Caco-2 (cell line): ENCODE measurements around the gene ENHO. TPM values are rescaled to one million over a fixed set of nuclear protein-coding genes. Genes with fewer than 3 reads are reported as not detected.

Experiments
- BruUV-seq: library from RNA; stranded (reverse); fragments of 400-500 nt; replicated peaks from 2 replicates; lab custom pipeline; 2021; lab: Mats Ljungman, UMichigan
- CTCF ChIA-PET: fragments of 300-600 bp; sonication (Branson Sonifier 250); formaldehyde crosslinking; loops from one replicate; lab custom pipeline; 2022; ENCODE audit warnings: antibody characterized with exemption; lab: Charles Lee
- POLR2A ChIA-PET: fragments of 300-600 bp; sonication (Branson Sonifier 250); formaldehyde crosslinking; loops from one replicate; lab custom pipeline; 2022; ENCODE audit warnings: antibody characterized with exemption; lab: Charles Lee
- DNase-seq, 2 experiments: peaks; one replicate each; pipeline versions ENCODE4 v3.0.0 to v3.0.0-alpha.2; 2020 to 2022
- H3K27me3 ChIP-seq: replicated peaks from 2 replicates; pipeline ENCODE4 v1.6.0; 2011; ENCODE audit warnings: low read length; ENCODE audit not compliant: control insufficient read depth, insufficient read depth
- H3K36me3 ChIP-seq: 2 replicates; pipeline ENCODE4 v1.5.1; 2011; ENCODE audit warnings: low read length; ENCODE audit not compliant: control insufficient read depth, insufficient read depth
- H3K4me1 ChIP-seq: fragments of 250-450 bp; sonication (Bioruptor Pico); 2 replicates; pipeline ENCODE4 v1.5.1; 2020; ENCODE audit warnings: mild to moderate bottlenecking
- H3K4me3 ChIP-seq: 2 replicates; pipeline ENCODE4 v1.5.1; 2011; ENCODE audit warnings: low read depth, mild to moderate bottlenecking, control low read depth, low read length
- H3K9me3 ChIP-seq: fragments of 250-450 bp; sonication (Bioruptor Pico); 2 replicates; pipeline ENCODE4 v1.5.1; 2020; ENCODE audit warnings: mild to moderate bottlenecking, moderate library complexity
- H3K27ac Mint-ChIP-seq: one replicate; pipeline ENCODE4 v1.8.0; 2022; ENCODE audit warnings: mixed read lengths; ENCODE audit not compliant: unreplicated experiment
- H3K27me3 Mint-ChIP-seq: one replicate; pipeline ENCODE4 v1.8.0; 2022; ENCODE audit warnings: mixed read lengths; ENCODE audit not compliant: insufficient read depth, unreplicated experiment
- H3K36me3 Mint-ChIP-seq: one replicate; pipeline ENCODE4 v1.8.0; 2022; ENCODE audit warnings: mild to moderate bottlenecking, mixed read lengths; ENCODE audit not compliant: insufficient read depth, unreplicated experiment
- H3K4me1 Mint-ChIP-seq: one replicate; pipeline ENCODE4 v1.8.0; 2022; ENCODE audit warnings: low read depth, mixed read lengths; ENCODE audit not compliant: unreplicated experiment
- H3K4me3 Mint-ChIP-seq: one replicate; pipeline ENCODE4 v1.8.0; 2022; ENCODE audit warnings: mild to moderate bottlenecking, moderate library complexity, mixed read lengths; ENCODE audit not compliant: unreplicated experiment
- H3K9me3 Mint-ChIP-seq: one replicate; pipeline ENCODE4 v1.8.0; 2022; ENCODE audit warnings: mixed read lengths; ENCODE audit not compliant: unreplicated experiment
- intact Hi-C: fragments of 100-400 bp; cut with micrococcal nuclease; formaldehyde crosslinking; loops from one replicate; pipeline ENCODE4 v1.10.0; 2022; ENCODE audit not compliant: unreplicated experiment
- total RNA-seq: library from RNA; stranded (reverse); gene quantifications from 2 replicates; pipeline ENCODE4 v1.2.3, GENCODE V29; 2022
- TF ChIP-seq, protein P1 (sequence below), 2 experiments: fragments of 200-600 bp in 1 of 2; IDR thresholded peaks; 1 replicate in 1 of 2; 2 replicates in 1 of 2; pipeline versions ENCODE4 v1.5.1 to v1.8.0; 2011 to 2022; ENCODE audit warnings: antibody characterized with exemption in 1 of 2, control low read depth in 1 of 2, inconsistent platforms in 1 of 2, low read depth in 1 of 2, low read length in 1 of 2, mild to moderate bottlenecking in 1 of 2, moderate library complexity in 1 of 2; ENCODE audit not compliant: insufficient read depth in 1 of 2, severe bottlenecking in 1 of 2, unreplicated experiment in 1 of 2

ENHO gene
- total RNA-seq, 1 experiment from 2014 or later: 2.1 TPM

DNA sequence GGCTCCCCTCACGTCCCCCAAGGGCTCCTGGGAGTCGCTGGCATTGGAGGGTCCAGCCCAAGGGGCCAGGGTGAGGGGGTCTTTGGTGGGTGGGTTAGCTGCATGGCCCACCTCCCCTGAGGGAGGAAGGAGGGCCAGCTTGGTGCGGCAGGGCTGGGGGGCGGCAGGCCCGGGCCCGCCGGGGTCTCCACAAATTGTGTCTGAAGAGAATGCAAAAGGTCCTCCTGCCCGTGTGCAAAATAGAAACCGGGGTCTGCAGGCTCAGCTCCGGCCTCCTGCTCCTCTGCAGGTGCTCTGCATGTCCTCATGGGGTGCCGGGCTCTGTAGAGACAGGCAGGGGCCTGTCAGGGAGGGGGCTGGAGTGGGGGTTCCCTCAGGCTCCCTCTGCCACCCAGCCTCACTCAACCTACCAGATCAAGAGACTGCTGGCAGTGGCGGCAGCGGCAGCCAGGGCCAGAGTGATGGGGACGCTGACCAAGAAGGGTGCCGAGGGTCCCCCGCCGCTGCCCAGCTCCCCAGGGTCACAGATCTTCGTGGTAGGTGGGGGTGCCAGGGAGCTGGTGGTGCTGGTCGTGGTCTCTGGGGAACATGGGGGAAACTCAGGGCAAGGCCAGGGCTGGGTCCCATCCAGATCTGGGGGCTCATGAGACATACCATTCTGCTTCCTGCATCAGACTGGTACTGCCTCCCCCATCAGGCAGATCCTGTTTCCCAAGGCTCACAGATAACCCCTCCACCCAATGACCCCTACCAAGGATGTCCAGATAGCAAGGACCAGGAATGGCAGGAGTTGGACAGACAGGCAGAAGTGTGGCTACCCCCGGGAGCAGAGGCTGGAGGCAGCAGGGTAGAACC, 29.2 kb upstream of the ENHO start:
- no TSS peak for BruUV-seq
- Histone ChIP-seq H3K27me3 (no peaks in the 10 kb centered on the region; the same call in none of the 2 replicates), H3K9me3 (no peaks in the 10 kb centered on the region), H3K4me1 (no peaks in the 10 kb centered on the region), H3K4me3 (no peak overlapping the region), H3K36me3 (no peaks in the 10 kb centered on the region)
- no peaks in the 10 kb centered on the region for H3K36me3 Mint-ChIP-seq
- H3K4me3 Mint-ChIP-seq: no peak overlapping the region
- peaks cover 5% of the 10 kb centered on the region for H3K27me3 Mint-ChIP-seq
- H3K4me1 Mint-ChIP-seq: no peaks in the 10 kb centered on the region
- no peaks in the 10 kb centered on the region for H3K9me3 Mint-ChIP-seq
- POLR2A ChIA-PET: no interaction called here
- intact Hi-C loops: no loop called here
- TF ChIP-seq, protein P1, sequence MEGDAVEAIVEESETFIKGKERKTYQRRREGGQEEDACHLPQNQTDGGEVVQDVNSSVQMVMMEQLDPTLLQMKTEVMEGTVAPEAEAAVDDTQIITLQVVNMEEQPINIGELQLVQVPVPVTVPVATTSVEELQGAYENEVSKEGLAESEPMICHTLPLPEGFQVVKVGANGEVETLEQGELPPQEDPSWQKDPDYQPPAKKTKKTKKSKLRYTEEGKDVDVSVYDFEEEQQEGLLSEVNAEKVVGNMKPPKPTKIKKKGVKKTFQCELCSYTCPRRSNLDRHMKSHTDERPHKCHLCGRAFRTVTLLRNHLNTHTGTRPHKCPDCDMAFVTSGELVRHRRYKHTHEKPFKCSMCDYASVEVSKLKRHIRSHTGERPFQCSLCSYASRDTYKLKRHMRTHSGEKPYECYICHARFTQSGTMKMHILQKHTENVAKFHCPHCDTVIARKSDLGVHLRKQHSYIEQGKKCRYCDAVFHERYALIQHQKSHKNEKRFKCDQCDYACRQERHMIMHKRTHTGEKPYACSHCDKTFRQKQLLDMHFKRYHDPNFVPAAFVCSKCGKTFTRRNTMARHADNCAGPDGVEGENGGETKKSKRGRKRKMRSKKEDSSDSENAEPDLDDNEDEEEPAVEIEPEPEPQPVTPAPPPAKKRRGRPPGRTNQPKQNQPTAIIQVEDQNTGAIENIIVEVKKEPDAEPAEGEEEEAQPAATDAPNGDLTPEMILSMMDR (IDR thresholded peaks at IDR 0.05; ENCODE audit: insufficient read depth in 1 of 2, low read depth in 1 of 2, low read length in 1 of 2, severe bottlenecking in 1 of 2, unreplicated experiment in 1 of 2): no peak
- DNase-seq: peak in 1 of 2 experiments; percentile 21
- CTCF ChIA-PET: interaction anchor here (1.3 kb wide), 1 partner anchor 40 kb away, joined by 4 read pairs; no protein-coding TSS in a partner anchor
- no peak overlapping the region for H3K27ac Mint-ChIP-seq

DNA sequence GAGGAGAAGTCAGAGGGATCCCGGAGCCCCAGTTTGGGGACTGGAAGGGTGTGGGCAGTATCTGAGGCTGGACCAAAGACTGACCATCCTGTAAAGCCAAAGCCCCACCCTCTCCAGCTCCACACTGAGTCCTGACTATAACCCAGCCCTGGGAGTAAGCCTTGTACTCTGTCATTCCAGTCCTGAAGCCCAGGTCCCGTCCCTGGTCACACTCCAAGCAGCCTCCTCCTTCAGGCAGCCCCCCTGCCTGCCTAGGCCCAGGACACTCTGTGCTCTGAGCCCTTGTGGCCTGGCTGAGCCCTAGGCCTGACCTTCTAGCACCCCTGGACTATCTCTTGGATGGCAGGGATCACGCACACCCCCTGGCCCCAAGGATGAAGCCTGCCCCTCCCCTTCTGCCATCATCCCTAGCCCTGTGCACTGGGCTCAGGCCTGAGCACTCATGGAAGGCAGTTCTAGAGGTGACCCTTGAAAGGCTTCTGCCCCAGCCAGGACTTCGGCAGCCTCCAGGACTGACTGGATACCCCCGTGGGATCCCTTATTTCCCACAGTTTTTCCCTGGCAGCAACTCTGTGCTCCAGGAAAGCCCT, 28.0 kb upstream of the ENHO start:
- H3K27ac Mint-ChIP-seq: no peak overlapping the region
- peaks cover 5% of the 10 kb centered on the region for H3K27me3 Mint-ChIP-seq
- H3K36me3 ChIP-seq: no peaks in the 10 kb centered on the region
- H3K4me1 ChIP-seq: no peaks in the 10 kb centered on the region
- H3K4me3 Mint-ChIP-seq: no peak overlapping the region
- no peaks in the 10 kb centered on the region for H3K9me3 ChIP-seq
- CTCF ChIA-PET: no interaction called here
- intact Hi-C loops: no loop called here
- H3K36me3 Mint-ChIP-seq: no peaks in the 10 kb centered on the region
- no peak overlapping the region for H3K4me3 ChIP-seq
- peak in 1 of 2 experiments; percentile 35 for DNase-seq
- POLR2A ChIA-PET: no interaction called here
- H3K9me3 Mint-ChIP-seq: no peaks in the 10 kb centered on the region
- no peaks in the 10 kb centered on the region for H3K27me3 ChIP-seq
- no TSS peak for BruUV-seq
- H3K4me1 Mint-ChIP-seq: no peaks in the 10 kb centered on the region
- TF ChIP-seq, protein P1 (IDR thresholded peaks at IDR 0.05; ENCODE audit: insufficient read depth in 1 of 2, low read depth in 1 of 2, low read length in 1 of 2, severe bottlenecking in 1 of 2, unreplicated experiment in 1 of 2): no peak

DNA sequence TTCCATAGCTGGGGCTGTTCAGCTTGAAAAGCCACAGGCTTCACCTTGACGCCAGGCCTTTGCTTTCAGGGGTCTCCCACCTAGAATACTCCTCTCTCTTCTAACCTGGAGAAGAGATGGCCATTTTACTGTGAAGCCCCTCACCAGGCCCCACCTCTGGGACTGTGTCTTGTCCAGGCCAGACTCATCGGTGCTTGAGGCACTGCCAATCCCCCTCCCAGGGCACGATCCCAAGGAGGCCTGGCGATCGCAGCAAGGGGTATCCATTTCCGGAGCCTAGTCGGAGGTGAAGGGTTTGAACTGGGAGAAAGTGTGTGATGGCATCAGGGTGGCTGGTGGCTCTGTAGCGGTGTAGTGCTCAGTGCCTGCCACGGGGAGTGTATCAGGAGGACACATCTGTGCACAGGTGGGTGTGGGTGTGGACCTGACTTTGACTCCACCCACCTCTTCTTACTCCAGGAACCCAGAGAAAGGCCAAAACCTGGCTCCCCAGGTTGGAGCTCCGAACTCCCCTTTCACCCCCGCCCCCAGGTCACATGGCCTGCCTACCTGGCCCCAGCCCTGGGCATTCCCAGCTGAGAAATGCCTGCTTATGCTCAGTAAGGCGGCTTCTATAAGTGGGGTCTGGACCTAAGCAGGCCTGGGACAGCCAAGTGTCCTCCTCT, 27.4 kb upstream of the ENHO start:
- DNase-seq: no peak
- Histone ChIP-seq H3K27me3 (no peaks in the 10 kb centered on the region), H3K4me3 (no peak overlapping the region), H3K4me1 (no peaks in the 10 kb centered on the region), H3K9me3 (no peaks in the 10 kb centered on the region), H3K36me3 (no peaks in the 10 kb centered on the region)
- no peaks in the 10 kb centered on the region for H3K9me3 Mint-ChIP-seq
- POLR2A ChIA-PET: no interaction called here
- no peak overlapping the region for H3K27ac Mint-ChIP-seq
- H3K27me3 Mint-ChIP-seq: peaks cover 10% of the 10 kb centered on the region
- intact Hi-C loops: no loop called here
- TF ChIP-seq, protein P1 (IDR thresholded peaks at IDR 0.05; ENCODE audit: insufficient read depth in 1 of 2, low read depth in 1 of 2, low read length in 1 of 2, severe bottlenecking in 1 of 2, unreplicated experiment in 1 of 2): no peak
- BruUV-seq: no TSS peak
- no peaks in the 10 kb centered on the region for H3K4me1 Mint-ChIP-seq
- CTCF ChIA-PET: interaction anchor here (0.5 to 1.0 kb wide), 2 partner anchors 13 to 42 kb away, joined by 3 to 6 read pairs; no protein-coding TSS in a partner anchor
- no peaks in the 10 kb centered on the region for H3K36me3 Mint-ChIP-seq
- no peak overlapping the region for H3K4me3 Mint-ChIP-seq
